K562 (cell line): ENCODE results near the gene FATE1. TPM values are rescaled to one million over a fixed set of nuclear protein-coding genes. Genes with fewer than 3 reads are reported as not detected.

ENCODE experiments used
- BHLHE40 ChIP-seq: IDR thresholded peaks from 2 replicates; pipeline ENCODE4 v1.6.1; 2011; ENCODE audit warnings: low read length, improper control_type of control experiment
- FOXK2 ChIP-seq, 2 experiments: fragments of 450-650 bp; IDR thresholded peaks in 1 of 2; conservative IDR thresholded peaks in 1 of 2; 2 replicates each; pipeline ENCODE4 v1.6.1; 2016; ENCODE audit warnings: low read depth in 2 of 2, mild to moderate bottlenecking in 1 of 2
- HNRNPLL ChIP-seq: fragments of 200-400 bp; formaldehyde crosslinking; IDR thresholded peaks from 2 replicates; pipeline ENCODE4 v1.6.1; 2017; ENCODE audit warnings: low read length, low read depth, mild to moderate bottlenecking; ENCODE audit not compliant: poor library complexity, severe bottlenecking
- MGA ChIP-seq: fragments of 450-650 bp; IDR thresholded peaks from 2 replicates; pipeline ENCODE4 v1.6.1; 2016; ENCODE audit warnings: mild to moderate bottlenecking, moderate library complexity
- TCF3 ChIP-seq: sonication (generic); formaldehyde crosslinking; IDR thresholded peaks from 2 replicates; pipeline ENCODE4 v1.4.0; 2020; ENCODE audit warnings: mild to moderate bottlenecking, missing genetic modification reagents
- ZNF41 ChIP-seq: fragments of 250-450 bp; sonication (Bioruptor Pico); conservative IDR thresholded peaks from 2 replicates; pipeline ENCODE4 v1.4.0; 2020; ENCODE audit warnings: mild to moderate bottlenecking
- polyA plus RNA-seq, 8 experiments: library from polyadenylated mRNA; depleted of rRNA in 4 of 8; stranded (reverse) in 5 of 8; unstranded in 3 of 8; fragments of >200 nt; fragmentation: Nextera tagmentation in 2 of 8; fragmentation: Illumina TruSeq in 1 of 8; extraction: Ambion mirVana in 2 of 8; extraction: Trizol in 1 of 8; gene quantifications; 2 replicates each; pipeline versions ENCODE4 v1.2.1 to v1.2.3, GENCODE V29; 2011 to 2014; ENCODE audit warnings: inconsistent platforms in 1 of 8, missing spikeins in 1 of 8
- total RNA-seq, 7 experiments: library from RNA; depleted of rRNA in 6 of 7; stranded (reverse); fragments of >200 nt in 6 of 7; fragmentation: Illumina TruSeq in 2 of 7; extraction: Trizol in 2 of 7; gene quantifications; 2 replicates each; pipeline versions ENCODE4 v1.2.1 to v1.2.3, GENCODE V29; 2011 to 2021; ENCODE audit warnings: low replicate concordance in 1 of 7

The FATE1 gene
- total and polyA plus RNA-seq, 9 of the 15 experiments (the other 6 are each of a cell fraction or from before 2014, with no cell fraction given): not detected

GRCh38 chrX:151771726-151772125 is 55.9 kb downstream of the FATE1 start (continued):
- TF ChIP-seq MGA: no peak
- TF ChIP-seq FOXK2 (conservative IDR thresholded peaks at IDR 0.05 in 1 of 2, IDR thresholded peaks at IDR 0.05 in 1 of 2; ENCODE audit: low read depth in 2 of 2): no peak
- TF ChIP-seq BHLHE40: no peak
- TF ChIP-seq TCF3 (CRISPR knock-in tag): no peak
- TF ChIP-seq ZNF41 (CRISPR knock-in tag): no peak
- TF ChIP-seq HNRNPLL: no peak

Other genes starting within 250 kb of the FATE1 start
- 9.5 and 12.3 TPM in 2 replicates for gene PASD1, start 152.4 kb upstream of the FATE1 start, total RNA-seq (2014; rRNA removed)
- gene PASD1, start 152.4 kb upstream of the FATE1 start, total RNA-seq (2014; rRNA removed; fragmentation: Illumina TruSeq; extraction: Trizol): 10.9 and 11.3 TPM in 2 replicates
- gene PASD1, start 152.4 kb upstream of the FATE1 start, total RNA-seq (2015; rRNA removed; fragmentation: Illumina TruSeq; extraction: Trizol): 11.0 and 11.7 TPM in 2 replicates
- 9.6 and 10.5 TPM in 2 replicates for gene PASD1, start 152.4 kb upstream of the FATE1 start, total RNA-seq (2021)
- gene PASD1, start 152.4 kb upstream of the FATE1 start, polyA plus RNA-seq (2011; rRNA removed): 6.9 and 7.9 TPM in 2 replicates
- 12.2 and 12.8 TPM in 2 replicates for gene PASD1, start 152.4 kb upstream of the FATE1 start, polyA plus RNA-seq (2014; fragmentation: Illumina TruSeq; extraction: Trizol)
- gene PASD1, start 152.4 kb upstream of the FATE1 start, polyA plus RNA-seq (2014; fragmentation: Nextera tagmentation; extraction: Ambion mirVana): 1 to 10 TPM; 1.7 to 4.3 TPM
- gene PASD1, start 152.4 kb upstream of the FATE1 start, polyA plus RNA-seq (2014; rRNA removed): 11.1 and 11.3 TPM in 2 replicates
- not detected in 2 replicates for gene PRRG3, start 20.6 kb upstream of the FATE1 start, total RNA-seq (2014; rRNA removed)
- not detected in 2 replicates for gene PRRG3, start 20.6 kb upstream of the FATE1 start, total RNA-seq (2014; rRNA removed; fragmentation: Illumina TruSeq; extraction: Trizol)
- gene PRRG3, start 20.6 kb upstream of the FATE1 start, total RNA-seq (2015; rRNA removed; fragmentation: Illumina TruSeq; extraction: Trizol): not detected in 2 replicates
- not detected in 2 replicates for gene PRRG3, start 20.6 kb upstream of the FATE1 start, total RNA-seq (2021)
- not detected in 2 replicates for gene PRRG3, start 20.6 kb upstream of the FATE1 start, polyA plus RNA-seq (2011; rRNA removed)
- gene PRRG3, start 20.6 kb upstream of the FATE1 start, polyA plus RNA-seq (2014; fragmentation: Illumina TruSeq; extraction: Trizol): not detected in 2 replicates
- gene PRRG3, start 20.6 kb upstream of the FATE1 start, polyA plus RNA-seq (2014; fragmentation: Nextera tagmentation; extraction: Ambion mirVana): not detected
- gene PRRG3, start 20.6 kb upstream of the FATE1 start, polyA plus RNA-seq (2014; rRNA removed): not detected in 2 replicates
- gene CNGA2, start 18.7 kb downstream of the FATE1 start, total RNA-seq (2014; rRNA removed): not detected in 2 replicates
- not detected in 2 replicates for gene CNGA2, start 18.7 kb downstream of the FATE1 start, total RNA-seq (2014; rRNA removed; fragmentation: Illumina TruSeq; extraction: Trizol)
- not detected in 2 replicates for gene CNGA2, start 18.7 kb downstream of the FATE1 start, total RNA-seq (2015; rRNA removed; fragmentation: Illumina TruSeq; extraction: Trizol)
- gene CNGA2, start 18.7 kb downstream of the FATE1 start, total RNA-seq (2021): not detected in 2 replicates
- gene CNGA2, start 18.7 kb downstream of the FATE1 start, polyA plus RNA-seq (2011; rRNA removed): not detected in 2 replicates
- not detected in 2 replicates for gene CNGA2, start 18.7 kb downstream of the FATE1 start, polyA plus RNA-seq (2014; fragmentation: Illumina TruSeq; extraction: Trizol)
- gene CNGA2, start 18.7 kb downstream of the FATE1 start, polyA plus RNA-seq (2014; fragmentation: Nextera tagmentation; extraction: Ambion mirVana): not detected
- not detected in 2 replicates for gene CNGA2, start 18.7 kb downstream of the FATE1 start, polyA plus RNA-seq (2014; rRNA removed)
- gene MAGEA4, start 196.9 kb downstream of the FATE1 start, total RNA-seq (2014; rRNA removed): 0.50 and 0.90 TPM in 2 replicates
- 0.67 and 0.95 TPM in 2 replicates for gene MAGEA4, start 196.9 kb downstream of the FATE1 start, total RNA-seq (2014; rRNA removed; fragmentation: Illumina TruSeq; extraction: Trizol)
- gene MAGEA4, start 196.9 kb downstream of the FATE1 start, total RNA-seq (2015; rRNA removed; fragmentation: Illumina TruSeq; extraction: Trizol): 0.53 and 0.69 TPM in 2 replicates
- gene MAGEA4, start 196.9 kb downstream of the FATE1 start, total RNA-seq (2021): 0.40 and 0.62 TPM in 2 replicates
- gene MAGEA4, start 196.9 kb downstream of the FATE1 start, polyA plus RNA-seq (2011; rRNA removed): 0.18 and 0.42 TPM in 2 replicates
- 0.84 and 1.1 TPM in 2 replicates for gene MAGEA4, start 196.9 kb downstream of the FATE1 start, polyA plus RNA-seq (2014; fragmentation: Illumina TruSeq; extraction: Trizol)
- gene MAGEA4, start 196.9 kb downstream of the FATE1 start, polyA plus RNA-seq (2014; fragmentation: Nextera tagmentation; extraction: Ambion mirVana): 1 to 10 TPM in 1 of 2 experiments, under 1 TPM in 1; 0.93 to 1.9 TPM
- gene MAGEA4, start 196.9 kb downstream of the FATE1 start, polyA plus RNA-seq (2014; rRNA removed): 0.60 and 0.70 TPM in 2 replicates